ENCODE measurements around the gene NRXN3. TPM values are rescaled to one million over a fixed set of nuclear protein-coding genes. Genes with fewer than 3 reads are reported as not detected.

The NRXN3 gene
- total and polyA plus RNA-seq, 2 experiments from 2014 or later, result 1.0 to 1.8 TPM

DNA sequence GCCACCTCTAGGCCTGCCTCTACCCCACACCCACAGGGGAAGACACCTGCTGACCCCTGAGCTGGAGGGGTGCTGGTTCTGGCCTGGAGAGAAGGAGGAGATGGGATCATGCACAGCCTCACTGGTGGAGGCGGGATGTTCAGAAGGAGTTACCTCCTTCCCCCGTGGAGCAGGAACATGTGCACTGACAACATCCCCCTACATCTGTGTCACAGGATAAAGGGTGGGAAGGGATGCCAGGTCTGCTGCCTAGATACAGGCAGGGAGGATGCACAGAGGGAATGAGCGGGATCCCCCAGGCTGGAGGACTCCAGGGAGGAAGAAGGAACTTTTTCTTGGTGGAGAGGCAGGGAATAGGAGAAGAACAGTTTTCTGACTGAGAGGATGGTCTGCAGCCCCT, 8.8 kb downstream of the NRXN3 start:
- Histone ChIP-seq H3K9me2 (ENCODE audit: insufficient read depth) (no peaks in the 10 kb centered on the region), H3K79me2 (replicated peaks; ENCODE audit: insufficient read depth) (no peaks in the 10 kb centered on the region), H2AFZ (no peak overlapping the region), H3K27ac (ENCODE audit: low read depth) (no peak overlapping the region), H3K36me3 (ENCODE audit: insufficient read depth) (no peaks in the 10 kb centered on the region), H3K4me2 (no peak overlapping the region), H3F3A (replicated peaks; ENCODE audit: low read depth) (no peaks in the 10 kb centered on the region), H4K20me1 (replicated peaks; ENCODE audit: insufficient read depth) (no peaks in the 10 kb centered on the region), H3K4me3 (no peak overlapping the region), H3K27me3 (ENCODE audit: insufficient read depth) (no peaks in the 10 kb centered on the region), H3K4me1 (ENCODE audit: insufficient read depth) (no peaks in the 10 kb centered on the region)
- no peak overlapping the region for H3K27ac Mint-ChIP-seq
- H3K27me3 Mint-ChIP-seq (ENCODE audit: insufficient read depth, low read depth, poor library complexity), result peaks cover 4% of the 10 kb centered on the region
- TF ChIP-seq ZNF331 (CRISPR knock-in tag; IDR thresholded peaks at IDR 0.05; ENCODE audit: low read depth) (no peak), ZNF462 (CRISPR knock-in tag; IDR thresholded peaks at IDR 0.05) (no peak), EZH2phosphoT487 (IDR thresholded peaks at IDR 0.05; ENCODE audit: unreplicated experiment) (no peak), CREB1 (CRISPR knock-in tag; IDR thresholded peaks at IDR 0.05; ENCODE audit: low read depth) (no peak), STAT1 (IDR thresholded peaks at IDR 0.05; ENCODE audit: unreplicated experiment) (no peak), REST (IDR thresholded peaks at IDR 0.05; ENCODE audit: unreplicated experiment) (no peak), ZNF114 (CRISPR knock-in tag; IDR thresholded peaks at IDR 0.05) (no peak), POLR2AphosphoS5 (IDR thresholded peaks at IDR 0.05; ENCODE audit: low read depth) (no peak), EZH2 (IDR thresholded peaks at IDR 0.05; ENCODE audit: low read depth, unreplicated experiment) (no peak), NANOG (IDR thresholded peaks at IDR 0.05; ENCODE audit: borderline replicate concordance) (no peak), ETS1 (IDR thresholded peaks at IDR 0.05) (no peak), JUNB (IDR thresholded peaks at IDR 0.05; ENCODE audit: unreplicated experiment) (no peak)
- TF ChIP-seq, protein P1, sequence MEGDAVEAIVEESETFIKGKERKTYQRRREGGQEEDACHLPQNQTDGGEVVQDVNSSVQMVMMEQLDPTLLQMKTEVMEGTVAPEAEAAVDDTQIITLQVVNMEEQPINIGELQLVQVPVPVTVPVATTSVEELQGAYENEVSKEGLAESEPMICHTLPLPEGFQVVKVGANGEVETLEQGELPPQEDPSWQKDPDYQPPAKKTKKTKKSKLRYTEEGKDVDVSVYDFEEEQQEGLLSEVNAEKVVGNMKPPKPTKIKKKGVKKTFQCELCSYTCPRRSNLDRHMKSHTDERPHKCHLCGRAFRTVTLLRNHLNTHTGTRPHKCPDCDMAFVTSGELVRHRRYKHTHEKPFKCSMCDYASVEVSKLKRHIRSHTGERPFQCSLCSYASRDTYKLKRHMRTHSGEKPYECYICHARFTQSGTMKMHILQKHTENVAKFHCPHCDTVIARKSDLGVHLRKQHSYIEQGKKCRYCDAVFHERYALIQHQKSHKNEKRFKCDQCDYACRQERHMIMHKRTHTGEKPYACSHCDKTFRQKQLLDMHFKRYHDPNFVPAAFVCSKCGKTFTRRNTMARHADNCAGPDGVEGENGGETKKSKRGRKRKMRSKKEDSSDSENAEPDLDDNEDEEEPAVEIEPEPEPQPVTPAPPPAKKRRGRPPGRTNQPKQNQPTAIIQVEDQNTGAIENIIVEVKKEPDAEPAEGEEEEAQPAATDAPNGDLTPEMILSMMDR (conservative IDR thresholded peaks at IDR 0.05; ENCODE audit: low read depth in 2 of 2), result no peak
- H3K4me3 Mint-ChIP-seq, result no peak overlapping the region
- ATAC-seq, result no peak
- no peaks in the 10 kb centered on the region for H3K4me1 Mint-ChIP-seq
- H3K36me3 Mint-ChIP-seq (ENCODE audit: low read depth), result no peaks in the 10 kb centered on the region
- no peaks in the 10 kb centered on the region for H3K9me3 Mint-ChIP-seq
- no peak for DNase-seq (ENCODE audit: low spot score)

Measured in GM23338 (cell line).